Purkinje cell (primary cell): ENCODE data around the gene THAP3. TPM values are rescaled to one million over a fixed set of nuclear protein-coding genes. Genes with fewer than 3 reads are reported as not detected.

Source experiments
- polyA plus RNA-seq: library from polyadenylated mRNA; unstranded; fragments of >200 nt; fragmentation: Nextera tagmentation; gene quantifications from 2 replicates; pipeline ENCODE4 v1.2.1, GENCODE V29; 2014

THAP3 gene, protein sequence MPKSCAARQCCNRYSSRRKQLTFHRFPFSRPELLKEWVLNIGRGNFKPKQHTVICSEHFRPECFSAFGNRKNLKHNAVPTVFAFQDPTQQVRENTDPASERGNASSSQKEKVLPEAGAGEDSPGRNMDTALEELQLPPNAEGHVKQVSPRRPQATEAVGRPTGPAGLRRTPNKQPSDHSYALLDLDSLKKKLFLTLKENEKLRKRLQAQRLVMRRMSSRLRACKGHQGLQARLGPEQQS
- 4.7 and 7.4 TPM in 2 replicates for polyA plus RNA-seq

DNA sequence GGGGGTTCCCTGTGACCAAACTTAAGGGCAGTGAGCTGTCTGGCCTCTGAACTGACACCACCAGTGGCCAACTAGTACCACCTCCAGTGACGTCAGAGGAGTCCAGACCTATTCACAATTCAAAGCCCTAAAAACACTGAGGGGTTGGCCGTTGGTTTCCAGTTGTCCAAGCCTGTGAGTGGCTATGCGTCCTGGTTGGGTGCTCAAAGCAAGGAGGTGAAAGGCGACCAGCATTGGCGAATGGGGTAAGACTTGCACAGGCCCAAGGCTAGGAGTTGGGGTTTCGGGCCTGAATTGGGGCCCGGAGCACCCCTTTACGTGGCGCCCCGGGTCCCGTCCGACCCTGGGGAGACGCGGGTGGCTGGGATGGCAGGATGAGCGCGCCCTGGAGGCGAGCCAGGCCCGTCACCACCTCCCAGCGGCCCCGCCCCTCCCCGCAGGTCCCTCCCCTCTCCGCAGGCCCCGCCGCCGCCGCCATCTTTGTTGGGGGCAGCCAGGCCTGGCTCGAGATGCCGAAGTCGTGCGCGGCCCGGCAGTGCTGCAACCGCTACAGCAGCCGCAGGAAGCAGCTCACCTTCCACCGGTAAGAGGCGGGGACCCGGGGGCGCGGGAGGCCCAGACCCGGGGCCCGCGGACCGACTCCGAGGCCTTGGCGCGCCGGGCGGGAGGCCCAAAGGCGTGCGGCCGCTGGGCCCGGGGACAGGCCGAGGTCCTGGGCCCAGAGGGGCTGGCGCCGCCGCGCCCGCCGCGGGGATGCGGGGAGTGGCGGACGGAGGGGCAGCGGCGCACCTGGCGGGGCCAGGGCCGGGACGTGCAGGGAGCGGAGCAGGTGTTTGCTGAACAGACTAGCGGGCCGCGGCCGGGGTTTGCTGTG lies at the start of gene THAP3:
TSS of gene THAP3 (plus strand) at position 159 of the 874 bp plus-strand sequence. CDS start at position 510, 351 bp downstream.

DNA sequence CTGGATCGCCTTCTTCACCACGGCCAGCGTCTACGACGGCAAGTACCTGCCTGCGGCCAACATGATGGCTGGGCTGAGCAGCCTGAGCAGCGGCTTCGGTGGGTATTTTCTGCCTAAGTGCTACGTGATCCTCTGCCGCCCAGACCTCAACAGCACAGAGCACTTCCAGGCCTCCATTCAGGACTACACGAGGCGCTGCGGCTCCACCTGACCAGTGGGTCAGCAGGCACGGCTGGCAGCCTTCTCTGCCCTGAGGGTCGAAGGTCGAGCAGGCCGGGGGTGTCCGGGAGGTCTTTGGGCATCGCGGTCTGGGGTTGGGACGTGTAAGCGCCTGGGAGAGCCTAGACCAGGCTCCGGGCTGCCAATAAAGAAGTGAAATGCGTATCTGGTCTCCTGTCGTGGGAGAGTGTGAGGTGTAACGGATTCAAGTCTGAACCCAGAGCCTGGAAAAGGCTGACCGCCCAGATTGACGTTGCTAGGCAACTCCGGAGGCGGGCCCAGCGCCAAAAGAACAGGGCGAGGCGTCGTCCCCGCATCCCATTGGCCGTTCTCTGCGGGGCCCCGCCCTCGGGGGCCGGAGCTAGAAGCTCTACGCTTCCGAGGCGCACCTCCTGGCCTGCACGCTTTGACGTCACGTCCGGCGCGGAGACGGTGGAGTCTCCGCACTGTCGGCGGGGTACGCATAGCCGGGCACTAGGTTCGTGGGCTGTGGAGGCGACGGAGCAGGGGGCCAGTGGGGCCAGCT lies 45.1 kb upstream of the THAP3 start, which contains the start of gene ZBTB48:
TSS of gene ZBTB48 (plus strand) at position 621 of the 745 bp plus-strand sequence. CDS start 616 bp downstream, outside the sequence.

DNA sequence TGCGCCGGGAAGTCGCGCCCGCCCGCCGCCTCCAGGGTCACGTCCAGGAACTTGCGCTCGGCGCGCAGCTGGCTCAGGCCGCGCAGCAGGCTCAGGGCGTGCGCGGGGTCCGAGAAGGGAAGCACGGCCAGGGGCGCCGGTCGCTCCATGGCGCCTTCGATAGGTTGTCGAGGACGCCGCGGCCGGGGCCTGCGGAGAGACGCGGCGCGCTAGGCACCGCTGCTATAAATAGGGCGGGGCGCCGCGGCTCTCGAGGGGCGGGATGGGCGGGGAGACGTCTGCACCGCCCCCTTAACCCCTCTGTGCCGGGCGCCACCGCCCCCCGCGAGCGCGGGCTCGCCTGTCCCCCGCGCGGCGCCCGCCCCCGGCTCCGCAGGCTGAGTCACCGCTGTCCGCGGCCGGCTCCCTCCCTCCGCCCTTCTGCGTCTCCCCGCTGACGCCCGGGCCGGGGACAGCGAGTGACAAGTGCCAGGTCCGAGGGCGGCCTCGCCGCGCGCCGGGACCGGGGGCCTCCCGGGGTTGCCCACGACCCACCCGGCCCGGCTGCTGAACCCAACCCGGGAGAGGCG lies 21.9 kb upstream of the THAP3 start, which contains the start of gene KLHL21:
TSS of gene KLHL21 (minus strand) at position 201 of the 569 bp plus-strand sequence. CDS start at position 149, 52 bp downstream.

DNA sequence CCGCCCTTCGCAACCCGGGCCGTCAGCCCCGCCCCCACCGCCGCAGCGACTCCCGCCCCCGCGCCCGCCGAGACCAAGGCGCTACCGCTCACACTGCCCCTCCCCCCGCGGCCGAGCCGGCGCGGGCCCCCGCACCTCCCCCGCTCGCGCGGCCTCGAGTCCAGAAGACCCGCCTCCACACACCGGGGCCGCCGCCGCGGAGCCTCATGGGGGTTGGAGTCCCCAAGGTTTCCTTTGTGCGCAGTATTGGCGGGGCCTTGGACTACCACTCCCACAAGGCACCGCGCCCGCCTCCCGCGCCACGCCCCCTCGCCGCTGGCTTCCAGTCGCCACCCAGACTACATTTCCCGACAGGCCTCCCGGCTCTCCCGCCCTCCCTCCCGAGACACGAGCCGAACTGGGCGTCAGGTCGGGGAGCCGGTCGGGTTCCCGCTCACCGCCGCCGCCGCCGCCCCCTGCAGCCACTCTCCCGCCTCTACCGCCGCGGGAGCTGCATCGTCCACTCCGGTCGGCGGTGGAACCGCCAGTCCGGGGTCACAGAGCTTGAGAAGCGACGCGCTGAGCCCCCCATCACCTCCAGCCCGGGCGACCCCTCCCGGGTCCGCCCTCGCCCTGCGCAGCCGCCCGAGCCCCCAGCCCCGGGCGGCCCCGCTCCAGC lies 11.2 kb upstream of the THAP3 start, which contains the start of gene PHF13:
TSS of gene PHF13 (plus strand) at position 371 of the 658 bp plus-strand sequence. CDS start 336 bp downstream, outside the sequence.

Other genes with a start within 250 kb of the THAP3 start
- 153 and 161 TPM in 2 replicates for gene ACOT7, start 231.1 kb upstream of the THAP3 start, polyA plus RNA-seq
- gene HES2, start 204.9 kb upstream of the THAP3 start, polyA plus RNA-seq: not detected in 2 replicates
- gene ESPN, start 200.1 kb upstream of the THAP3 start, polyA plus RNA-seq: 5.3 and 10.1 TPM in 2 replicates
- 2.7 and 6.0 TPM in 2 replicates for gene TNFRSF25, start 158.7 kb upstream of the THAP3 start, polyA plus RNA-seq
- gene PLEKHG5, start 133.2 kb upstream of the THAP3 start, polyA plus RNA-seq: 1.8 and 2.4 TPM in 2 replicates
- 2.2 and 4.6 TPM in 2 replicates for gene NOL9, start 70.4 kb upstream of the THAP3 start, polyA plus RNA-seq
- 0.35 TPM in 1 of 2 replicates, not detected in the other for gene TAS1R1, start 69.6 kb upstream of the THAP3 start, polyA plus RNA-seq
- 0.69 and 1.4 TPM in 2 replicates for gene ZBTB48, start 44.9 kb upstream of the THAP3 start, polyA plus RNA-seq
- 1.6 and 2.7 TPM in 2 replicates for gene KLHL21, start 22.0 kb upstream of the THAP3 start, polyA plus RNA-seq
- 2.1 and 2.3 TPM in 2 replicates for gene PHF13, start 11.1 kb upstream of the THAP3 start, polyA plus RNA-seq
- gene DNAJC11, start 76.9 kb downstream of the THAP3 start, polyA plus RNA-seq: 26.0 and 32.5 TPM in 2 replicates
- gene CAMTA1, start 160.6 kb downstream of the THAP3 start, polyA plus RNA-seq: 153 and 194 TPM in 2 replicates